HG03064 (cell line): Measurements from ENCODE around the gene GRIK4.

ENCODE experiments used
- ATAC-seq: cut with Tn5 transposase; IDR thresholded peaks from one replicate; pipeline ENCODE4 v1.9.1; 2021; ENCODE audit warnings: low read depth; ENCODE audit not compliant: unreplicated experiment

The GRIK4 gene

DNA sequence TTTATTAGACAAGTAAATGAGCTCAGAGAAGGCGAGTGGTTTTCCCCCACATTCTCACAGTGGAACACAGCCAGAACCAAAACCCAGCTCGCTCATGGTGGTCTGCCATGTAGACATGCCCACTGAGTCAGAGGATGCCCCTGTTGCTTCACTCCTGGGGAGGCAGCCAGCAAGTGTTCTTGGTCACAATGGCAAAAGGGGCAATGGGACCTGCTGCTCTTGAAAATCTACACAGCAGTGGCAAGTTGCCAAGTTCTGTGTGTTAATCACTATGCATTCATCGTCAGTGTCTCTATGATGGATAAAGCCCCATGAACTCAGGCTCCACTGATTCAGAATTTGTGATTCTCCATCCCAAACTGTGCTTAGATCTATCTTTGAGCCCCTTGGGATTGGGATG is 447.6 kb downstream of the GRIK4 start:
- no peak for ATAC-seq

DNA sequence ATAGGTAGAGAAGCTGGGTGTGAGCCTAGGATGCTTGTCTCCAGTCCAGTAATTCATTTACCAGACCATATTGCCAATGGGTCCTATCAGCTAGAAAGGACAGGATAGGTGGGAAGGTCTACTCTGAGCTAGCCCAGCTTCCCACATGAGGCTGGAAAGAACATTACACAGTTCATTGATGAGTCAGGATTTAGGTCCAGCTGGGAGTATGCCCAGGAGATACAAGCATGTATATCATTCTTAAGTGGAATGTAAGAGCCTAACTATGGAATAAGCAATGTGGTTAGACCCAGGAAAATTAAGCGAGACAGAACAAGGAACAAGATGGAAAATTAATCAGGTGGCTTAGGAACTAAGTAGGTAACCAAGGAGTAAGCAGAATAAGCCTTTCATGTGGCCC is 453.3 kb downstream of the GRIK4 start:
- ATAC-seq, result no peak

DNA sequence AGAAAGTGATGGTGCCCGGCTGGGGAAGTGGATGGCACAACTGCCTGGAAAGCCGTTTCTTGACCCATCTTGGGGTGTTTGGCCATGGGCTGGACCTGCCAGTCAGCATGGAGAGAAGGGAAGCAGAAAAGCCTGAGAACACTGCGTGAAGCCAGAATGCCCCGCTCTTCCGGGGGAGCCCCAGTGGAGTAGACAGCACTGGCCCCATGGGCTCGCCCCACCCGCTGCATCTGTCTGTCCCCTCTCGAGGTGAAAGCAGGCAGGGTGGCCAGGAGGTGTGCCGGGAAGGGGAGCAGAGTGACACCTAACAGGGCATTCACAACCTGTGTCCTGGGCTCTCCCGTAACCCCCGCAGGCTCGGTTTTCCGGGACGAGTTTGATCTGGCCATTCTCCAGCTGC is 455.3 kb downstream of the GRIK4 start:
- ATAC-seq, result no peak

DNA sequence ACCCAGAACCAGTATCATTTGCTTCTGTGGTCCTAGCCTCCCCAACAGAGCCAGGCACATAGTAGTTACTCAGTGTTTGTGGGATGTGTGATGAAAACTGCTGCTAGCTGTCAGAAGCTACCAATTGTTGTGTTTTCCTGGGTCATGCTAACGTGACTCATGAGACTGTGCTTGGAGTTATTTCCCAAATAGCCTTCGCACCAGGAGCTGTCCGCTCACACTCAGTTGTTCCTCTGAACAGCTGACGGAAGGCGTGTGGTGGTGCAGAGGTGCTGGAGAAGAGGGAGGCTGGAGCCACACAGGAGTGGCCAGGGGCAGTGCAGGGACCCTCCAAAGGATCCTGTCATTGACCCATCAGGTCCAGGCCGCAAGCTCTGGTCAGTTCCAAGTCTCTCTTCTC is 458.4 kb downstream of the GRIK4 start:
- ATAC-seq, result no peak

DNA sequence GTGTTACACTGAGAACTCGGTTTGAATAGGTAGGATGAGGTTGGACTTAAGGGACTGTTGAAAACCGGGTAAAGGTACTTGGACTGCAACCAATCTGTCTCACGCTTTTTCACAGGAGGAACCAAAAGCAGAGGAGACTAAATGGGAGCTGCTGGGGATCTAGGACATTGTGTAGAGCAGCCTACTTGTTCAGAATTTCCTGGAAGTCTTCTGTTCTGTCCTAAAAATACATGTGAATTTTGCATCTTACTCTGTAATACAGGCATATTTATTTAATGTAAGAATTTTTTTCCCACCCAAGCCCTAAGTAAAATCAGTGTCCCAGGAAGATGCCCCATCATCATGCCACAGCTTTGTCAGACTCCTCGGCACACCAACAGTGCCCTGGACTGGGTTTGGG is 460.3 kb downstream of the GRIK4 start:
- no peak for ATAC-seq

DNA sequence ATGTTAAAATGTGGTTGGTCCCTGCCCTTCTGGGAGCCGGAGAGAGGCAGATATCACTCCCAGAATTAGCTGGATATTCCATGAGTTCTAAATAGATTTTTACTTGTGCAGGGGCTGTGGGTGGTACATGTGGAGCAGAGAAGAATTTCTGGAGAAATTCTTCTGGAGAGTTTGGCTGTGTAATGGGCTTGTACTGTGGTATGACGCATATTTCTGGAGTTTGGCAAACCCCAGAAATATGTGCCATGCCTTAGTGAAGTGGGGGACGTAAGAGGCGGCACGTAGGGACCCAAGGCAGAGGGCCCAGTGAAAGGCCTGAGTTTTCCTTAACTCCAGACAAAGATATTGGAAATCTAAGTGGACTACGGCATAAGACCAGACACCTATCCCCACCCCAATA is 461.1 kb downstream of the GRIK4 start:
- ATAC-seq, result no peak

DNA sequence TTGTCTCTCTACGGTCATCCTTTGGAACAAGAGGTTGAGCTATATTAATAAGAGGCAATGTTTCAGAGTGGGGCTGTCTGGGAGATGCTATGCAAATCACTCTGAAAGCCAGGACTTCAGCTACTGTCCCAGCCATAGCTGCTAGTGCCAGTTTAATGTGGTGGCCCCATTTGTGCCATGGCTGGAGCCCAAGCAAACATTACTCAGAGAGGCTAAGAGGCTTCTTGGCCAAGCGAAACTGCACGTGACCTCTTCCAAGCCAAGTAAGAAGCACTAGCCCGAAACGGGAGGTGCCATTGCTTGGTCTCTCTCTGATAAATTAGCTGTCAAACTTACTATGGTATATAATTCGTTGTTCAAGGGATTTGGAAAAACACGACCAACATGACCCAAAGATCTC is 462.0 kb downstream of the GRIK4 start:
- no peak for ATAC-seq

DNA sequence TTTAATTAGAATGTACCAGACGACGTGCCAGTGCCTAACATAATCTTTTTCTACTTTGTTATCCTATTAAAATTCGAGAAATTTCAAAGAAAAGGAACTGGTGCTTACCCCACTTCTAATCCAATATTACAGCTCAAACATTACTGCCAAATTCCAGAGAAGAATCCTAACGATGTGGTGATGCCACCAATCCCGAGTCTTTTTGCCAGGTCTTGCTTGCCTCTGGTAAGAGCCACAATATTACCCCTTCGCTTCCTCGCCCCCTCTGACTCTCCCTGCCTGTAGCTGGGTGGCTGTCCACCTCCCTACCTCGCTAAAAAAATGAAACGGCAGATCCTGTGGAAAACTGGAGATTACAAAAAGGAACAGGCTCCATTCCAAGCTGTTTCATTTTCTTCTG is 462.9 kb downstream of the GRIK4 start:
- no peak for ATAC-seq

DNA sequence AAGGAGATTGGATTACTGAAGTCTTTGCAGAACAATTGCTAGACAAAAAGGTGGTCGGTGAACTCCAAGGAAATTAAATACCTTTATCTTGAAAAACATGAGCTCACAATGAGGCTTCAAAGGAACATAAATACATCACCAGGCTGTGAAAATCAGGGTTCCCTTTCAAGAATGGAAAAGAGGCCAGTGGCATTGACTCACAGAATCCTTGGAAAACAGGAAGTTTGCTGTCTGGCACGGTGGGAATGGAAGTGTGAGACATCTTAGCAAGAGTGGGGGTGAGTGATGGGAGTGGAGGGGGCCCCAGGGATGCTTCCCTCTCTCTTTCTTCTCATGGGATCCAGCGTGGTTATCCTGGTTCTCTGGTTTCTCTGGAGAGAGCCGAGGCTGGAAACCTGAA is 463.4 kb downstream of the GRIK4 start:
- no peak for ATAC-seq

DNA sequence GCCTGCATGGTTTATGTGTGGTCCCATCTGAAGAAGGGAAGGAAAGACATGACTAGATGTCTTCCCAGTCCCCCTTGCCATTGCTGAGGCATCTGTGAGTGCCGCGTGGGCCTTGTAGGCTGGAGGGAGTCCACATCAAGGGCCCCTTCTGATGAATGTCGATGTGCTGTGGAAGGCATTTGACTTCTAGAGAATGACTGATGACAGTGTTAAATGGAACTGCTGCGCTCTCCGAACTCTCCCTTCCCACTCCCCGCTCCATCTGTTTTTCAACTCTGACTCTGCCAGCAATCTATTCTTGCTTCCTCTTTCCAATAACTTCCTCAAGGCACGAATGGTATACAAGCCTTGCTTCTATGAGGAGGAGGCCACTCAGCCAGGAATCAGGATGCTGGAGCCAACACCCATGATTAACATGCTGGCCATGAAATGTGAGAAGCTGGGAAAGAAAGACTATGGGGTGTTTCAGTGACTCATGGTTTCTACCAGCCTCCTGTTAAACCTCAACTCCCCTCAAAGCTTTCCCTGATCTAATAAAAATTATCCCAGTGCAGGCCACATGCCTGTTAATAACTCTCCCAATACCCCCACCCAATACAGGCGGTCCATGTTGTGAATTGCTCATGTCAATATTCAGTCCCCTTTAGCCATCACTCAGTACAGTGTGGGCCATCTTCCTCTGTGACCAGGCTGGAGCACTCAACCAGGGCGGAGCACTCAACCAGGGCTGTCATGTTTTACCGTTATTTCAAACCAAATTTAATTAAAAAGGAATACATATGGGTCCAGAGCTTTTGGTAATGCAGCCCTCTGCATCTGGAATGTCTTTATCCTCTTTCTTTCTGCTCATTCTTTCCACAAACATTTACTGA is 466.0 kb downstream of the GRIK4 start:
- no peak for ATAC-seq

DNA sequence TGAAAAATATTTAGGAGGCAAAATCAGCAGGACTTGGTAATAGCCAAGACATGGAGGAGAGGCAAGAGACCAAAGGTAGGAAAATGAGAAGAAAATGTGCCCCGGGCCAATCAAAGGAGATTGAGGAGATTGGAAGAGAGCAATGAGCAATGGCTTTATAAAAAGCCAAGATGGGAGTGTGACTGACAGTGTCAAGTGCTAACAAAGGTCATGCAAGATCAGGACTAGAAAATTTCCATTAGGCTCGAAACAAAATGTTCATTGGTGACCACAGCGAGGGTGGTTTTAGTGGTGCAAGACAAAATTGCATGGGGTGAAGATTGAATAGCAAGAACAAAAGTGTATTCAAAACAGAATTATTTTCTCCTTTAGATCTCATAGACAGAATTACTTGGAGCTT is 467.2 kb downstream of the GRIK4 start:
- ATAC-seq, result no peak

DNA sequence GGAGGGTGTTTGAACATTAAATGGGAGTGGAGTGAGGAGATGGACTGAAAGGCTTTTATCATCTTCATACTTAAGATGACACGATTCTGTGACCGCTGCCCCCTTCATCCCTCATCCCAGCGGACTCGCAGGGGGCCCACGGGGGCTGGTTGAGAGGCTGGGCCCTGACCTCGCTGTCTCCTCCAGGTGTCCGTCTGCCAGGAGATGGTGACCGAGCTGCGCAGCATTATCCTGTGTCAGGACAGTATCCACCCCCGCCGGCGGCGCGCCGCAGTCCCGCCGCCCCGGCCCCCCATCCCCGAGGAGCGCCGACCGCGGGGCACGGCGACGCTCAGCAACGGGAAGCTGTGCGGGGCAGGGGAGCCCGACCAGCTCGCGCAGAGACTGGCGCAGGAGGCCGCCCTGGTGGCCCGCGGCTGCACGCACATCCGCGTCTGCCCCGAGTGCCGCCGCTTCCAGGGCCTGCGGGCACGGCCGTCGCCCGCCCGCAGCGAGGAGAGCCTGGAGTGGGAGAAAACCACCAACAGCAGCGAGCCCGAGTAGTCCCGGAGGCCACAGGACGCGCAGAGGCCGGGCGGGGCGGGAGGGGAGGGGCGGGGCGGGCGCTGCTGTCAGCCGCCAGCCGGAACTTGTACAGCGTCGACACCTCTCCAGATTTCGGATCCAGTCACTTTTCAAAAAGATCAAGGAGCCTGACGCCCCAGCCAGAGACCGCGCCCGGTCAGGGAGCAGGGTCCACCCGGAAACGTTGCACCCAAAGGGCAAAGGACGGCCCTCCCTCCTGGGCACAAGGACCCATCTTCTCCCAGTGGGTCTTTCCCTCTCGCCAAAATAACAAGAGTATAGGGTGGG is 474.4 kb downstream of the GRIK4 start:
- ATAC-seq, result no peak

DNA sequence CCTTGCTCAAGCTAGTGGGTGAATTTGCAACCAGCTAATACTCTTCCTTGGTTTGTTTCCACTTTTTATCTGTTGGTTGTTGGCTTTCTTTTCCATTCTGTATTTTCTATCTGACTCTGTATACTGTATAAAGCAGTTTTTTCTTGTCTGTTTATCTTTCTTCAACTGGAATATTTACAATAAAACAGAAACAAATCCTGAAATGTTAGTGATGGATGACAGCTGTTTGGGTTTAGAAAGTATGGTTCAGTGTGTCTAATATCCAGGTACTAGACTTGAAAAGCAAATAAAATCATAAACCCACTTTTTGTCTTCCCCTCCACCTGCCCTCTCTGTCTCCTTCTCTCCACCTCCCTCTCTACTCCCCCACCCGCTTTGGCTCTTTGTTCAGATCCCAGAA is 477.1 kb downstream of the GRIK4 start:
- no peak for ATAC-seq

DNA sequence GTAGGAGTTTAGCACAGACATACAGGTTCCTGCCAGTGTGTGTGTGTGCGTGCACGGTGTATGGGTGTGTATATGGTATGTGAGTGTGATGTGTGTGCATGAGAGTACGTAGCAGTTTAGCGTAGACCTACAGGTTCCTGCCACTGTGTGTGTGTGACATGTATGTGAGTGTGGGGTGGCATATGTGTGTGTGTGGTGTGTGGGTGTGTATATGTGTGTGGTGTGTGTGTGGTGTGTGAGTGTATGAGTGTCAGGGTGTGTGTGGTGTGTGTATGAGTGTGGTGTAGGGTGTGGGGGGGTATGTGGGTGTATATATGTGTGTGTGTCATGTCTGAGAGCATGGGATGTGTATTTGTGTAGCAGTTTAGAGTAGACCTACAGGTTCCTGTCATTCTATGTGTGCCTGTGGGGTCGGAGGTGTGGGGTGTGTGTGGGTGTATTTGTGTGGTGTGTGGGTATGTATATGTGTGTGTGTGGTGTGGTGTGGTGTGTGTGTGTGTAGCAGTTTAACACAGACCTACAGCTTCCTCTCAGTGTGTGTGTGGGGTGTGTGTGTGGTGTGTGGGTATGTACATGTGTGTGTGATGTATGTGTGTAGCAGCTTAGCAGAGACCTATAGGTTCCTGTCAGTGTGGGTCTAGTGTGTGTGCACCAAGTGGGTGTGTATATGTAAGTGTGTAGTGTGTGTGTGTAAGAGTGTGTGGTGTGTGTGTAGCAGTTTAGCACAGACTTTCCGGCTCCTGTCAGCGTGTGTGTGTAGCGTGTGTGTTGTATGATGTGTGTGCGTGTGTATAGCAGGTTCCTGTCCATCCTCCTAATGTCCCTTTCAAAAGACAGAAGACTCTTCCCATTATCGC is 480.5 kb downstream of the GRIK4 start:
- ATAC-seq, result no peak

DNA sequence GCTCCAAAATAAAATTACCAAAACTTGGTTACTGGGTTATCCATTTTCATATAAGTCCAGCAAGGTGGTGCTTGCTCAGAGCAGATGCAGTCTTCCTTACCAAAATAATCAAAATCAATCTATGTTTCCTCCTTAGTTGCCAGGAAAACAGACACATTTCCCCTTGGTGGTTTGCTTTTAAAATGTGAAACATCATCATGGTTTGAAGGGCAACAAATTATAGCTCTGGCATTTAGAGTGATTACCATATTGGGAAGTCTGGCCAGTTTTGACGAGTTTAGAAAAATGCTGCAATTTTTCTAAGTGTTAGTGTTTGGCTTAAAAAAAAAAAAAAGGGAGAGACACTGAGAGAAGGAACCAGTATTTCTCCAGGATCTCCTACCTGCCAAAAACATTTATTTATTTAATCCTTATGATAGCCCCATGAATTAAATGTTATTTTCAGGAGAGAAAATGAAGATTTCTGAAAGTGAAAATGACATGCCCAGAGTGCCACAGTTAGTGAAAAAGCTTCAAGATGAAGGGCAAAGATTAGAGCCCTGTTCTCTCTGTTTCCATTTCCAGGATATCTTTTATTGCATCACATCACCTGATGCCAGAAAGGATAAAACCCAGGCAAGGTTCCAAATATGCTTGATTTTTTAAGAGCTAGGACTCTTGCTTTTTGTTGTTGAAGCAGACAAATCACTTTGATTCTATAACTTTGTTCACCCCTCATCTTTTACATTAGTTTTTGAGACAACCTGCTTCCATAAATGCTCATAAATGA is 482.7 kb downstream of the GRIK4 start:
- no peak for ATAC-seq

DNA sequence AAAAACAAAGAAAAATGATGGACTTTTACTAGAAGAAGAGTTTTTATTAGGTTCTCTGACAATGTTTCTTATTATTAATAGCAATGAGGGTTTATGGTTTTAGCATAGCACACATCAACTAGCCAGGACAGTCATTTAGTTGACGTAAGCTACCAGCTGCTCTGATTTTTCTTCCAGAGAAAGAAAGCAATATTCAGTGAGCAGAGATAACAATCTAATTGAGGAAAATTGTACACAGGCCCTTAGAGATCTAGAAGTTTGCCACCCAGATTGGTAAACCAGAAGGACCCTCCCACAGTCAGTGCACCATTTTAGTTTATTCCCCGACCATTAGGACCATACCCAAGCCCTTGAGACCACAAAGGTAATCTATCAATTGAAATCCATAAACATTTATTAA is 483.6 kb downstream of the GRIK4 start:
- no peak for ATAC-seq

DNA sequence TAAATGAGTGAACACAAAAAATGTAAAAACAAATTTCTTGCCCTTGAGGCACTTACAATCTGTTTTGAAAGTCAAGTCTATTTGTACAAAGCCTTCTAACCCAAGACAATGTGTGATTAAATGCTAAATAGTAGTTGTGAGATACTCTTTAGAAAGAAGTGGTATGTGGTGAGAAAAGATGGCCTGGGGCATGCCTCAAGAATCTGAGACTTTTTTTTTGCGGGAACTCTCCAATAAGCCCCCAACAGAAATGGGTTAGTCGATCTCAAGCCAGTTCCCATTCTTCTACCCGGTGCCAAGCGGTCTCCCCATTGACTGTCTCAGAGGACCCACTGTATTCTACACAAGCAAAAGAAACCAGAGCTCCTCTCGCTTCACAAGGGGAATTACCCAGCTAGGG is 485.4 kb downstream of the GRIK4 start:
- no peak for ATAC-seq

DNA sequence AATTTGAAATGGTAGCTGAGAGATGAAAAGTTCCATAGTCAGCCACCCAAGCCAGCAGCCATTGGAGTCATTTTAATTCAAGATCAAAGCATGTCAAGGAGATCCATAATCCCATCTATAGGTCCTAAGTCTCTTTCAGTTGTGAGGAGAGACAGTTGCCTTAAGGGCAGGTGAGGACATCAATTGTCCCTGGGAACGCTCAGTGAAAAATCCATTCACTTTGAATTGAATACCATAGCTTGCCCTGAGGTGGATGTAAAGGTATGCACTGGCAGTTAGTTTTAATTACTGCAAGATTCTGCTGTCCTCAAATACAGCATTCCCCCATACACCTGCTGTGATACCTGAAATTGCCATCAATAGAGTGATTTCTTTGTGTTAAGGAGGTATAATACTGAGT is 487.0 kb downstream of the GRIK4 start:
- no peak for ATAC-seq

DNA sequence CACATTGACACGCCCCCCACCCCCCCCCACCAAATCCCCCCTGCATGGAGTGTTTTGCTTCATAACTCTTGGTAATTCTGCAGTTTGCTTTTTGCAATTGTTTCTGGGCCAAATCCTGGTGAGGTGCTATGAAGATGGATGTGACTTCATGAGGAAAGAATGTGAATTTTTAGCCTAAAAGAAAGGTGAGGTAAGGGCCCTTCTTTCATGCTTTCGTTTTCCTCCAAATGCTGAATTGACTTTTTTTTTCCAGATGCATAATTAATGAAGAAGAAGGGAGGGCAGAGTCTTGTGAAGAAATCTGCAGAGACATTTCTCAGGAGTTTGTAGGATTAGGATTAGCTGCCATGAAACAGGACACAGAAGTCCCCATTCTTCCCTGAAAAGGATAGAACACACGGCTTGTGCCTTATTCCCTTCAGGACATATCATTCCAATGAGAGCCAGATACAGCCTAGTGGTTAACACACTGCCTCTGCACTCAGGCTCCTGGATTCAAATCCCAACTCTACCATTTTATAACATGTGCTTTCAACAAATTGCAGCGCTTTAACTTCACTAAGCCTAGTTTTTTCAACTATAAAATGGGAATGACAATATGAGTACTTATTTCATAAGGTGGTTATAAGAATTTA is 492.8 kb downstream of the GRIK4 start:
- ATAC-seq, result no peak

DNA sequence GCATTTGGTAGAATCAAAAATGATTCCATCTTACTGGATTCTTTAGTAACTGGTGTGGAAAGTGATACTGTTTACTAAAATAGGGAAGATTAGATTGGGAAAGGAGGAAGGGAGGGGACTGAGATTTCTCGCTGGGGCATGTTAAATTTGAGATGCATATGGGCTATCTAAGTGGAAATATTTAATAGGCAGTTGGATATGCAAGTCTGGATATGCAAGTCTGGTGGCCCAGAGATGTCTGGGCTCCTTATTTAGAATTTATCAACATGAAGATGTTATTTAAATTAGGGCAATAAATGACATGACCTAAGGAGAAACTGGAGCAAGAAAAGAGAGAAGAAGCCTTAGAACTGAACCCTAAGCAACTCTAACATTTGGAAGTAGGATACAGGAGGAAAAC is 495.4 kb downstream of the GRIK4 start:
- ATAC-seq, result no peak
